Uterus (tissue), 2 donors: Measurements from ENCODE around the gene THAP2.

Source experiments
- POLR2A ChIP-seq, 2 donors: fragments of 450-650 bp; IDR thresholded peaks; one replicate each; pipeline ENCODE4 v1.6.1; 2016; ENCODE audit warnings: antibody characterized with exemption in 2 of 2, mild to moderate bottlenecking in 1 of 2, moderate library complexity in 1 of 2
- TF ChIP-seq, protein P1 (sequence below), 4 experiments: fragments of 200-600 bp in 2 of 4; fragments of 450-650 bp in 2 of 4; sonication (generic) in 2 of 4; IDR thresholded peaks; one replicate each; pipeline ENCODE4 v1.5.1; 2016 to 2019; ENCODE audit warnings: antibody characterized with exemption in 4 of 4, mild to moderate bottlenecking in 2 of 4, moderate library complexity in 1 of 4

DNA sequence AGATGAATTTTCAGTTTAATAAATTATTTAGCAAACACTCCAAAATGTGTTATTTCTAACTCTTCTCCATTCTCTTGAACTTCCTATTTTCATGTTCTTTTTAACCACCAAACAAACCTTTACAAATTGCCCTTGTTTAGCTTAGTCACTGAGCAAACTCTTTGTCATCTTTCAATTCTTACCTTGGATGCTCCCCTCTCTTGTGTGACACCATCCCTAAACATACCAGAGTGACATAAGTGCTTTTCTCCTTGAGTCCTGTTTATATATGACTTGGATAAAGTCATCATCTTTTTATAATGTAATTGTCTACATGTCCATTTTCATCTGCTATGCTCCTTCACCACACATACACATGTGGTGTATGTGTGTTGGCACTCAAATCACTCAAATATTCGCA lies 18.4 kb downstream of the THAP2 start:
- TF ChIP-seq, protein P1, sequence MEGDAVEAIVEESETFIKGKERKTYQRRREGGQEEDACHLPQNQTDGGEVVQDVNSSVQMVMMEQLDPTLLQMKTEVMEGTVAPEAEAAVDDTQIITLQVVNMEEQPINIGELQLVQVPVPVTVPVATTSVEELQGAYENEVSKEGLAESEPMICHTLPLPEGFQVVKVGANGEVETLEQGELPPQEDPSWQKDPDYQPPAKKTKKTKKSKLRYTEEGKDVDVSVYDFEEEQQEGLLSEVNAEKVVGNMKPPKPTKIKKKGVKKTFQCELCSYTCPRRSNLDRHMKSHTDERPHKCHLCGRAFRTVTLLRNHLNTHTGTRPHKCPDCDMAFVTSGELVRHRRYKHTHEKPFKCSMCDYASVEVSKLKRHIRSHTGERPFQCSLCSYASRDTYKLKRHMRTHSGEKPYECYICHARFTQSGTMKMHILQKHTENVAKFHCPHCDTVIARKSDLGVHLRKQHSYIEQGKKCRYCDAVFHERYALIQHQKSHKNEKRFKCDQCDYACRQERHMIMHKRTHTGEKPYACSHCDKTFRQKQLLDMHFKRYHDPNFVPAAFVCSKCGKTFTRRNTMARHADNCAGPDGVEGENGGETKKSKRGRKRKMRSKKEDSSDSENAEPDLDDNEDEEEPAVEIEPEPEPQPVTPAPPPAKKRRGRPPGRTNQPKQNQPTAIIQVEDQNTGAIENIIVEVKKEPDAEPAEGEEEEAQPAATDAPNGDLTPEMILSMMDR (IDR thresholded peaks at IDR 0.05), result no peak
- no peak for TF ChIP-seq POLR2A (IDR thresholded peaks at IDR 0.05)
